Myometrial cell (primary cell): Measurements from ENCODE around the gene HOPX. TPM values are rescaled to one million over a fixed set of nuclear protein-coding genes. Genes with fewer than 3 reads are reported as not detected.

Experiments
- total RNA-seq: library from RNA; depleted of rRNA; stranded (reverse); fragments of >200 nt; gene quantifications from 2 replicates; pipeline ENCODE4 v1.2.3, GENCODE V29; 2015

The HOPX gene, protein sequence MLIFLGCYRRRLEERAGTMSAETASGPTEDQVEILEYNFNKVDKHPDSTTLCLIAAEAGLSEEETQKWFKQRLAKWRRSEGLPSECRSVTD
- 3.9 and 5.5 TPM in 2 replicates for total RNA-seq

DNA sequence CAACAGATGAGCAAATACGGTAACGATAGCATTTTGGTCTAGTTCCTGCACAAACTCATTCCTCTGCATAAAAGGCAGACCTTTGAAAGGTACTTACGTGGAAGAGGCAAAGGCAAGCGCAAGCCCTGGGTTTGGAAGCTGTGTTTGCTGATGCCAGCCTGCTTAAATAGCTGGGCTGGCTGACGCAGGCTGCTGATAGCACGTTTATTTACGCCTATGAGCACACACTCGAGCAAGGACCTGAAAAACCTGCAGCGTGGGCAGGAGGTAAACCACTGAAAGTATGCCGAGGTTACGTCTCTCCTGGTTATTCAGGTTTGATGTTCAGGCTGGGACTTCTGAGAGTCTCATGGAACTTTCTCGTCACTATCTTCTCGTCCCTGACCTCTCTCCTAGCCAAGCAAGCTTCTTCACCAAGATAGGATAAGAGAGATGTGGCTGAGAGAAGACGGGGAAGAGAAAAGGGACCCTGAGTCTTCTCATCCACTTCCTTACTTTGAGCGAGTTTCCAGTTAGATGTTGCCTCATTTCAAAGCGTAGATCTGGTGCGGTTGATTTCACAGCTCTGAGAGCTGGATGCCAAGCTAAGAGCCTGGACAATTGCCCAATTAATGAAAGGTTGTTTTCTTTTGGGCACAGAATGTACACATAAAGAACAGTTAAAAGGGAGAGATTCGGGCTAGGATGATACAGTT is at the start of gene HOPX:
HOPX (minus strand) TSS at position 139 of the 695 bp plus-strand sequence. CDS start 23,480 bp downstream, outside the sequence.

Other genes starting within 250 kb of the HOPX start
- gene PPAT, start 245.7 kb downstream of the HOPX start, total RNA-seq = 11.2 and 13.1 TPM in 2 replicates
- 81.6 and 92.9 TPM in 2 replicates for gene PAICS, start 245.0 kb downstream of the HOPX start, total RNA-seq
- gene SRP72, start 213.7 kb downstream of the HOPX start, total RNA-seq = 49.3 and 64.7 TPM in 2 replicates
- gene ARL9, start 175.5 kb downstream of the HOPX start, total RNA-seq = 0.29 and 0.71 TPM in 2 replicates
- not detected in 2 replicates for gene SPINK2, start 140.4 kb upstream of the HOPX start, total RNA-seq
- 15.3 and 24.8 TPM in 2 replicates for gene REST, start 226.6 kb upstream of the HOPX start, total RNA-seq